Body of pancreas (tissue), 4 donors: ENCODE data around the gene CLEC16A. TPM values are rescaled to one million over a fixed set of nuclear protein-coding genes. Genes with fewer than 3 reads are reported as not detected.

Experiments
- ATAC-seq: fragments of 150-250 bp; one replicate; pipeline ENCODE4 v1.9.1; 2016
- DNase-seq, 4 donors: peaks; one replicate each; pipeline ENCODE4 v3.0.0-alpha.2; 2019
- H3K27ac ChIP-seq, 4 donors: fragments of 200-600 bp; sonication (generic); 1 replicate in 3 of 4; 2 replicates in 1 of 4; pipeline versions ENCODE4 v1.5.1 to v1.6.1; 2016 to 2019; ENCODE audit warnings: mild to moderate bottlenecking in 1 of 4, mixed read lengths in 1 of 4, moderate library complexity in 1 of 4
- H3K27me3 ChIP-seq, 2 donors: fragments of 200-600 bp; sonication (generic); one replicate each; pipeline ENCODE4 v1.6.0; 2016; ENCODE audit warnings: mild to moderate bottlenecking in 1 of 2
- H3K36me3 ChIP-seq, 2 donors: fragments of 200-600 bp; sonication (generic); replicated peaks in 1 of 2; 2 replicates each; pipeline ENCODE4 v1.5.1; 2016; ENCODE audit warnings: low read depth in 2 of 2; ENCODE audit not compliant: insufficient read depth in 1 of 2
- H3K4me1 ChIP-seq: fragments of 200-600 bp; sonication (generic); one replicate; pipeline ENCODE4 v1.6.0; 2016
- H3K4me3 ChIP-seq, 2 donors: fragments of 200-600 bp; sonication (generic); 1 replicate in 1 of 2; 2 replicates in 1 of 2; pipeline ENCODE4 v1.5.1; 2016 to 2019
- H3K9me3 ChIP-seq, 3 donors: fragments of 200-600 bp; sonication (generic); 1 replicate in 2 of 3; 2 replicates in 1 of 3; pipeline ENCODE4 v1.5.1; 2016
- POLR2A ChIP-seq, 3 donors: fragments of 450-650 bp; IDR thresholded peaks; one replicate each; pipeline ENCODE4 v1.6.1; 2016; ENCODE audit warnings: antibody characterized with exemption in 3 of 3, mild to moderate bottlenecking in 2 of 3
- WGBS, 2 donors: methylation state at CpG; one replicate each; pipeline ENCODE4 v1.1.5; 2017; 5-methylcytosine and 5-hydroxymethylcytosine counted together
- intact Hi-C: fragments of 100-400 bp; cut with DNase I; formaldehyde crosslinking; loops from one replicate; pipeline ENCODE4 v1.15.1; 2023
- total RNA-seq, 2 donors: library from RNA; depleted of rRNA; stranded (reverse); fragments of >200 nt; gene quantifications; one replicate each; pipeline ENCODE4 v1.1.0, GENCODE V29; 2016
- TF ChIP-seq, protein P1 (sequence below), 7 experiments: fragments of 450-650 bp in 4 of 7; fragments of 200-600 bp in 3 of 7; sonication (generic) in 3 of 7; IDR thresholded peaks; one replicate each; pipeline ENCODE4 v1.5.1; 2016 to 2019; ENCODE audit warnings: antibody characterized with exemption in 7 of 7

The CLEC16A gene
- total RNA-seq, 2 donors from 2014 or later: 15.0 to 21.4 TPM

DNA sequence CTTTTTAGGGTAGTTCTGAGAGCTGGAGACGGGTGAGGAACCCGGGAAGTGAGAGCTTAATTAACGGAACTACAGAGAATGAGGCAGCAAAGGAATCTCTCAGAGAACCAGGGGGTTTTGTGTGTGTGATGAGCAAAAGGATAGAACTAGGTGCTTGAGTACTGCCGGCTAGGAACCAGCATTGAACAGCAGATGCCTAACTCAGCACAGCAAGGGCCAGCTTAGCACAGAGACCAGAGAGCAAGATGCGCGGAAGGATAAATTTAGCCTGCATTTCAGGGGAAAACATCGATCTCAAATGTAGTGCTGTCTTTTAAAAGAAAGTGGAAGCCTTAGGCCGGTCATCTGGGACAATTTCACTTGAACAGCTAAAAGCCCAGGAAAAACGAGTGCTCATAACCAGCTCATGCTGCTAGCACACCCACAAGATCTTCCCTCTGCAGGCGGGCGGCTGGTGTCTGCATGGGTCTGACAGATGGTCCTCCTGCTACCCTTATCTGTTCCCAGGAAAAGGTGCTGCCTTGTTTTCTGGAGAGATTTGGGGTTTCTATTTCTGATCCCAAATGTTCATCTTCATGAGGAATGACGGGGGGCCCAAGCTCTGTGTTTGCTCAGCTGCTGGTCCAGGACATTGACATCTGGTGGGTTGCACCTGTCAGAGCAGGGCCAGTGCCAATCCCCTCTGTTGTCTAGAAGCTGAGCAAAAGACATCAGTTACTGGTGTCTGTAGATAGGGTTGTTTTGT is 207.7 kb downstream of the CLEC16A start:
- DNase-seq (no peak), ATAC-seq (no peak)
- Histone ChIP-seq H3K27me3 (no peaks in the 10 kb centered on the region), H3K4me3 (no peak overlapping the region), H3K9me3 (no peaks in the 10 kb centered on the region), H3K27ac (no peak overlapping the region), H3K4me1 (no peaks in the 10 kb centered on the region), H3K36me3 (no peaks in the 10 kb centered on the region)
- TF ChIP-seq, protein P1, sequence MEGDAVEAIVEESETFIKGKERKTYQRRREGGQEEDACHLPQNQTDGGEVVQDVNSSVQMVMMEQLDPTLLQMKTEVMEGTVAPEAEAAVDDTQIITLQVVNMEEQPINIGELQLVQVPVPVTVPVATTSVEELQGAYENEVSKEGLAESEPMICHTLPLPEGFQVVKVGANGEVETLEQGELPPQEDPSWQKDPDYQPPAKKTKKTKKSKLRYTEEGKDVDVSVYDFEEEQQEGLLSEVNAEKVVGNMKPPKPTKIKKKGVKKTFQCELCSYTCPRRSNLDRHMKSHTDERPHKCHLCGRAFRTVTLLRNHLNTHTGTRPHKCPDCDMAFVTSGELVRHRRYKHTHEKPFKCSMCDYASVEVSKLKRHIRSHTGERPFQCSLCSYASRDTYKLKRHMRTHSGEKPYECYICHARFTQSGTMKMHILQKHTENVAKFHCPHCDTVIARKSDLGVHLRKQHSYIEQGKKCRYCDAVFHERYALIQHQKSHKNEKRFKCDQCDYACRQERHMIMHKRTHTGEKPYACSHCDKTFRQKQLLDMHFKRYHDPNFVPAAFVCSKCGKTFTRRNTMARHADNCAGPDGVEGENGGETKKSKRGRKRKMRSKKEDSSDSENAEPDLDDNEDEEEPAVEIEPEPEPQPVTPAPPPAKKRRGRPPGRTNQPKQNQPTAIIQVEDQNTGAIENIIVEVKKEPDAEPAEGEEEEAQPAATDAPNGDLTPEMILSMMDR (IDR thresholded peaks at IDR 0.05): no peak
- no peak for TF ChIP-seq POLR2A (IDR thresholded peaks at IDR 0.05)
- intact Hi-C loops: no loop called here
- WGBS, 2 donors: 86 to 90% methylated on average over 12 of the region's 12 CpGs

DNA sequence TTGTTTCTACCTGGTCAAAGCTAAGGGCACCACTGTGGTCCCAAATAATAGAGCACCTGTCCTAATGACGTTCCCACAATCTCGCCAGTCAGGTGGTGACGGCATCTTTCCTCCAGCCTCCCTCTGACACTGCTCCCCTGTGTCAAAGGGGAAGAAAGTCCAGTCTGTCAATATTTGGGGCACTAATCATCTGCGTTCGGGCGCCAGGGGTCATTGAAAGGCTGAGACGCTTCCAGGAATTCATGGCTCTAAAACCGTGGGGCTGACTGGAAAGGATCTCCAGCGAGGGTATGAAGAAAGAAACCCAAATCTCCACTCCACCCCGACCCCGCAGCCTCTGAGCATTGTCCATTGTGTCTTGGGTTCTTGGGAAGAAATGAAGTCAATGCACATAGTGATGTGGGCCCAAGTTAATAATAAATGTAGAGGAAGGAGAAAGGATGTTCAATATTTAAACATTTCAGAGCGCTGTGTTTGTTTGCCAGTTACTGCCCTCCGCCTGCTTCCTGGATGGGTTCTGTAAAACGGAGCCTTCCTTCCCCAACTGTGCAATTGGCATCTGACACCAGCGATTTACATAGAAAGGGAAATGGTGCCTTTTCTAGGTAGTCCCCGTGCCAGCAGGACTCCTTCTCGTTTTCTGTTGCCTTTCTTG is 208.4 kb downstream of the CLEC16A start:
- DNase-seq: no peak
- TF ChIP-seq POLR2A (IDR thresholded peaks at IDR 0.05): no peak
- TF ChIP-seq, protein P1 (IDR thresholded peaks at IDR 0.05): no peak
- Histone ChIP-seq H3K27ac (no peak overlapping the region), H3K4me3 (no peak overlapping the region), H3K36me3 (no peaks in the 10 kb centered on the region), H3K4me1 (no peaks in the 10 kb centered on the region), H3K27me3 (no peaks in the 10 kb centered on the region), H3K9me3 (no peaks in the 10 kb centered on the region)
- intact Hi-C loops: no loop called here
- ATAC-seq: no peak
- 75 to 76% methylated on average over 17 of the region's 17 CpGs for WGBS, 2 donors

DNA sequence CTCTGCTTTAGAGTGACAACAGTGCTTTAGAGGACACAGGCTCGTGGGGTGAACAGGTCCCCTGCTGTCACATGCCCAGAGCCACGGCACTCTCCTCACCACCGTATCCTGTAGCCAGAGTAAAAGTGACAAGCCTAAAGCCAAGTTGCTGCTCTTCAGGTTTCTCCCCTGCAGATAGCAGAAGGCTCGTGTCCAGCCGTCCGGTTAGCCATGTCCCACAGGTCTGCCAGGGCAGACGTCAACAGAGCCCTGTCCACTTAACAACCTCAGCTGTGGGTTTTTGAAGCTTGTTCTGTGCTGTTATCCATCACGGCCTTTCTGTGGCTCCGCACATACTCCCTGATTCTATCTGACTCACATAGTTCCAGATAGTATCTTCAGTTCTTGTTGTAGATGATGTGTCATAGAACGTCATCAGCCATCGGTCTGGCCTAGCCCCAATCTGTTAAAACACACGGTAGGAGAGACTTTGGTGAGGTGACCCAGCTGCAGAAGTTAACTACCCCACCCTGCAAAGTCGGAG is 211.0 kb downstream of the CLEC16A start:
- 84 to 87% methylated on average over 13 of the region's 13 CpGs for WGBS, 2 donors
- Histone ChIP-seq H3K27me3 (no peaks in the 10 kb centered on the region), H3K4me1 (no peaks in the 10 kb centered on the region), H3K4me3 (no peak overlapping the region), H3K27ac (no peak overlapping the region), H3K36me3 (no peaks in the 10 kb centered on the region), H3K9me3 (no peaks in the 10 kb centered on the region)
- ATAC-seq (no peak), DNase-seq (no peak)
- intact Hi-C loops: no loop called here
- no peak for TF ChIP-seq POLR2A (IDR thresholded peaks at IDR 0.05)
- TF ChIP-seq, protein P1 (IDR thresholded peaks at IDR 0.05): no peak

DNA sequence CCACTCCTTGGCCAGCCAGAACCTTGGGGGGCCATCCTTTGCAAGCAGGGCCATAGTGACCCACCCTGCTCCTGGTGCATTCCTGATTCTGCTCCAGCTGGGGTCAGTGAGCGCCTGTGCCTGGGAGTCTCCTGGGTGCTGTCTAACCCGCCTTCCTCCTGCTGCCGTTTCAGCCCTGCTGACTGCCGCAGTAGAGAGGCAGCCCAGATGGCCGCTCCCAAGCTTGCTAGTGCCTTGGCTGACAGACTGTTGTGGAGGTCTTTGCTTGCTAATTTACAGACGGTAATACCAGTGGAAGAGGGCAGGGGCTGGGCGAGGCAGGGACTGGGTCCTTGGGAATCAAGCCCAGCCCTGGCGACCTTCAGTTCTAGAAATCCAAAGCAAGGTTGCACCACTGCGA is 212.0 kb downstream of the CLEC16A start:
- intact Hi-C loops: no loop called here
- WGBS, 2 donors: 83 to 85% methylated on average over 6 to 9 of the region's 9 CpGs

More for the DNA sequence above, 212.0 kb downstream of the CLEC16A start:
- Histone ChIP-seq H3K9me3 (no peaks in the 10 kb centered on the region), H3K27me3 (no peaks in the 10 kb centered on the region), H3K36me3 (no peaks in the 10 kb centered on the region), H3K4me3 (no peak overlapping the region), H3K27ac (no peak overlapping the region), H3K4me1 (no peaks in the 10 kb centered on the region)
- DNase-seq (no peak), ATAC-seq (no peak)
- TF ChIP-seq, protein P1 (IDR thresholded peaks at IDR 0.05): no peak
- TF ChIP-seq POLR2A (IDR thresholded peaks at IDR 0.05): no peak
